ENCODE data around the gene ZDBF2.
"Not testable (repeated sequence)": the region's sequence is repeated elsewhere in the genome, so short reads cannot be mapped to it uniquely, and the experiment has no call there.

ZDBF2 gene

DNA sequence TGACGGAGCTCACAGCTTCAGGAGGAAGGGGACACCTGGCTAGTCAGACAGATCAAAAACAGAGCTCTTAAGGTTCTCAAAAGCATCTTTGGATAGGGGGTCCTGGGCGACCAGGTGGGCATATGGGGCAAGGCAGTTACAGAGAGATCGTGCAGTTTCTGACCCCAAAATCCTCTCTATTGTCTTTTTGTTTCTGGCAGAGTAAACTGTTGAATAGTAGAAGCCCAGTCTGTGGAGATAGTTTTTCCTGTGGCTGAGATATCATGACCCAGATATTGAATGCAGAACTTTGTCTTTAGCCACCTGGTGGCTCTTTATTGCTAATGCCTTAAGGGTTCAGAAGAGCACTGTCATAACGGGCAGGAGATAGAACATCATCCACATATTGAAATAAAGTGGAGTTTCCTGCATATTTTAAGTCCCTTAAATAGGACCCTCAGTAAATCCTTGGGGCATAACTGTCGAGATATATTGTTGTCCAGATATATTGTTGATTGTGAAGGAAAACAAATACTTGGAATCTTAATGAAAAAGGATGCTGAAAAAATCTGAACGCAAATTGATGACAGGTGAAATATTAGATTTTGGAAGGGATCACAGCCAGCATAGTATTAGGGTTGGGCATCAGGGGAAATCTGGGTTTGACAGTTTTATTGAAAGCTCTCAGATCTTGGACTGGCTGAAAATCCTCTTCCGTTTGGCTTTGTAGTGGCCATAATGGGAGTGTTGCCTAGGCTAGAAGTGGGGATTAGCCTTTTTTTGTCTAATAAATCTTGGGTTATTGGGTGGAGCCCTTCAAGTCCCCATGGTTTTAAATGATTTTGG is 14.1 kb upstream of the ZDBF2 start:
- DNase-seq, result no peak

DNA sequence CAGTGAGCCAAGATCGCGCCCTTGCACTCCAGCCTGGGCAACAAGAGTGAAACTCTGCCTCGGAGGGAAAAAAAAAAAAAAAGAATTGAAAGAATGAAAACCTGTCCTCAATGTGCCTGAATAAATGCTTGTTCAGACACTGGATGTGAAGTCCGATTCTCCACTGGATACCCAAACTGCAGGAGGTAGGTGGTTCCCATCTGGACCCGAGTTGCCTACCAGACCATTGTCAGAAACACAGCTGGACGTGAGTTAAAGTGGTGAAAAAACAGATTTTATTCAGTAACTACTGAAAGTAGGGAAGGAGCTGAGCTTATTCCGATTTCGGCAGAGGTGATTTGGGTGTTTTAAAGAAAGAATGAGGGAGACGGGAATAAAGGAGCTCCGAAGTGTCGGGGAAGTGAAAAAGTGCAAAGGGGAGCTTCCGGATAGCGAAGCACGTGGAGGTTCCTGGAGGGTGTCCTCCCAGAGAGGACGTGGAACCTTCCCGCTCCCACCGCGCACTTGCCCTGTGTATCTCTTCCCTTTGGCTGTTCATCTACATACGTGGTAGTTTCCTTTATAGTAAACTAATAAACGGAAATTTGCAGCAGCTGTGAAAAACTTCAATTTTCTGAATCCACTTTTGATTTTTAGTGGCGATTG is 10.4 kb upstream of the ZDBF2 start:
- DNase-seq, result no peak

DNA sequence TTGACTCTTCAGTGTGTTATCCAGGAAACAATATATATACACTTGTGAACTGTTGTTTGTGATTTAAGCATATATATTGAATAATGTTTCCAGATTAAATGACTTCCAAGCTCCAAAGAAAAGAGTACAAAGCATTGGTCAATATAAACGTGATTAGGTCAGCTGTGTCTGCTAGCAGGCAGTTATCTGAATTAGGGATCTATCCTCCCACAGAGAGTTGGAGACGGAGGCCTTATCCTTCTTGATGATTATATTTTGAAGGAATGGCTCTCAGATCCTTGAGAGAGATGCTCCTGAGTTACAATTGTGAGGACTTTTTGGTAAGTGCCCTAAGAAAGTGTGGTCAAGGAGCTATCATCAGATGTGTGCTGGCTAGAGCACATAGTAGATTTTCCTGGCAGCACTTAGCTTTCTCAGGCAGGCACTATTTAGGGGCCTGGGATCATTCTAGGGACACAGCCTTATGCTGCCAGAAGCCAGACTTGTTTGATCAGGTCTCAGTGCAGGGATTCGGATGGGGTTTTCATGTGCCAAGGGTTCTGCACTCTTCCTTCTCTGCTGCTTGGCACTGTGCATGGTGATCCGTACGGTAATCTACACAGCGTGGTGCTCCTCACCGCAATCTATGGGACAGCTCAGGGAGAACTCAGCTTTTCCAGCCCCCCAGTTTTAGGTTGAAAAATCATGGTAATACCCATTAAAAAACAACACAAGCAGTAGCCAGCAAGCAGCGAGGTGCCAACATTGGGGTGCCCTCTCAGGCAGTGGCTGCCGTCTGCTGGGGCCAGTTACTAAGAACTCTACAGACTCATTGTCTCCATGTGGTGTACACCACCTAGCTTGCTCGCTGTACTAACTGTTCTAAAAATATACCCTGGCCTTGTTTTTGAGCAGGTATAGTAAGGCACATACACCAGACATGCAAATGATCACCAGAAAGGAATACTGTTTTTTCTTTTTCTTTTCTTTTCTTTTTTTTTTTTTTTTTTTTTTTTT is 8.0 kb upstream of the ZDBF2 start:
- DNase-seq, result no peak

DNA sequence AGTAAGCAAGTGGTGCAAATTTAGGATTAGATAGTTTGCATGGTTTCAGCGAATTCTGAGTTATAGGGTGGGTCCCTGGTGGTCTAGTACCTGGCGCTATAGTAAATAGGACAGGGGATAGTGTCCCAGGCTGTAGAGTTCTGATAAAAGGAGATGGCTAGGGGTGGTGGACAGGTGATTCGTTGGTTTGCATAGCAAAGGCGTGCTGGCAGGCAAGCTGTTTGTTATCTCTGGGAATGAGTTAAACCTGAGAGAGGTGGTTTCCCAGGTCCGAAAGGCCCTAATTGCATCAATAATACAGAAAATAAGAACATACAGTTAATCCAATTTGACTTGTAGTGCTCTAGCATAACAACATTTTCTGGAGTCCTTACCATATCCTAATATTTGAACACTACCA is 6.9 kb upstream of the ZDBF2 start:
- DNase-seq, result no peak

DNA sequence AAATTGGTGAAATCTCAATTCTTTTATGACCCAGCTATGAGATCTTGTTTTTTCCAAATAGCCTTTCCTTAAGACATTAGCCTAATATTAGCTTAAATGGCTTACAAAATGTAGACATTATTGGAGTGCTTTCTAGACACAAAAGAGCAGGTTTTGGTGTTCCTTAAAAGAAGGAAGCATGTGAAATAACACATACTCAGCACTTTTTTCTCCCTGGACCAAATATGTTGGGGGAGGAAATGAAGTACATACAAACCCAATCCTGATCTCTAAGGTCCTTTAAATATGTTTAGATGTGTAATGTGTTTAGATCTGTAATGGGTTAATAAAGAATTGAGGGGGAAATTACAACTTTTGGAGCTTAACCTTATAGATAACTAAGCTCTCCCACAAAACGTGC is 3.4 kb upstream of the ZDBF2 start:
- no peak for DNase-seq

DNA sequence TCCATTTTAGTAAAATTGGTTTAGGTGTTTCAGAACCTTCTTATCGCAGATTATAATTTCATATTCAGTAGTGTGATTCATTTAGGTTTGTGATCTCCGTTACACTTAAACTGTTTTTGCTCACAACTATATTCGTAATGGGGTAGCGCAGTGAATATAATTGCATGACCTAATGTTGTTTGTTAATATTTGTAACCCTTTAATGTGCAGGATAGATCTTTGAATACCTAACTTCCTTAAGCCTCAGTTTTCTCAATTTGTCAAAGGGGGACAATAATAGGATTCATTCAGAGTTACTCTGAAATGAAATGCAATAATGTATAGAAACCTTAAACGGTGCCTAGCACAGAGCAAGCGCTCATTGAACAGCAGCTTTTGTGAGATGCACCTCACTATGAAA is 558 bp upstream of the ZDBF2 start:
- DNase-seq, result no peak

DNA sequence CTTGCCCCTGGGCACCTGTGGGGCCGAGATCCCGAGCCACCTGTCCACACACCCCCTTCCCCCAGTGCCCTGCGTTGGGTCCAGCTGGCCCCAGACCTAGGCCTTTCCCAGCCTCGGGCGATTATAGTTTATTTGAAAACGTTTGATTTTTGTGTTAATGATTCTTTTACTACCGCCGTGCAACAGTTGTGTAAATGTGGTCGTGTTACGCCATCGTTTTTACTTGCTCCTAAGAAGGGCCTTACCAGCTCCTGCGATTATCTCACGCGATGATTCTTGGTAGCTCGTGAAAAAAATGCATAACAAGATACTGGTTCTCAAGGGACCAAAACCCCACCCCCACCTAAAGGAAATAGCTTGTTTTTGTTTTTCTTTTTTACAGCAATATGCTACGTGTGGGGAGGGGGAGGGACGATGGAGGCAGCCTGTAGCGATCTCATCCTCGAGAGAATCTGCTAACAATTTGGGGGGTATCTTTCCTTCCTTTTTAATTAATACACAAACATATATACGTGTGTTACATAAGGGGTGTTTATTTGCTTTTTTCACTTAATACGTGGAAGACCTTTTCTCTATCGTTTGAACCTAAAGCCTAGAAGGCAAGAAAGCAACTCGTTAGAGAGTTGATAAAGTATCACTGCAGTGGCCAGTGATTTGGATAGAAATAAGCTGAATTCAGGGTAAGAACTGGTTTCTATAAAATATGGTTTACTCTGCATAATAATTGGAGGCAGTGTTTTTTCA is 1.0 kb downstream of the ZDBF2 start:
- no peak for DNase-seq

DNA sequence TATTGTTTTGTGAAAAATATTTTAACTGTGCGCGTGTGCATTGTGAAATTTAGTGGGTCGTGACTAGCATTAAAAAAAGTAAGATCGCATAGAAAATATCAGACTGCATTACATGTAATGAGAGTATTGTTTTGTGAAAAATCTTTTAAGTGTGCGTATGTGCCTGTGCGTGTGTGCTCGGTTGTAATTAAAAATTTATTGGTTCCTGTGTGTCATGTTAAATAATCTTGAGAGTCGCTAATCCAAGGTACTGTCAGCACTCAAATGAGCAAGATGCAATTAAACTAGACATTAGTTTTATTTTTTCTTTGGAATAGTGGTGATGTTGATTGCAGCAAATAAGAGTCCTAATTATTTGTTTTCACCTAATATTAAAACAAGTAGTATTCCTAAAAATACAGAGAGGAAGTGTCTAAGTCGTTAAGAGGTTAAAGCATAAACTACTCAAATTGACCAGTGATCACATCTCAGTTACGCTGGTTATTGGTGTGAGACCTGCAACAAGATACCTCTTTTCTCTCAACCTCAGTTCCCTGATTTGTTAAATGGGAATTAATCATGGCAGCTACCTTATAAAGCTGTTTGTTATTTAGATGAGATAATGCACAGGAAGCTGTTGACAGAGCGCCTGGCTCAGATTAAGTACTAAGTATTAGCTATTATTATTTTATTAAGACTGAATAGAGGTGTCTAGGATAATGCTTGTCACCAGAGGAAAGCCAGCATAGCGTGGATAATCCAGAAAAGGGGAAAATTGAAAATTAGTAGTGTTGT is 1.9 kb downstream of the ZDBF2 start:
- no peak for DNase-seq

DNA sequence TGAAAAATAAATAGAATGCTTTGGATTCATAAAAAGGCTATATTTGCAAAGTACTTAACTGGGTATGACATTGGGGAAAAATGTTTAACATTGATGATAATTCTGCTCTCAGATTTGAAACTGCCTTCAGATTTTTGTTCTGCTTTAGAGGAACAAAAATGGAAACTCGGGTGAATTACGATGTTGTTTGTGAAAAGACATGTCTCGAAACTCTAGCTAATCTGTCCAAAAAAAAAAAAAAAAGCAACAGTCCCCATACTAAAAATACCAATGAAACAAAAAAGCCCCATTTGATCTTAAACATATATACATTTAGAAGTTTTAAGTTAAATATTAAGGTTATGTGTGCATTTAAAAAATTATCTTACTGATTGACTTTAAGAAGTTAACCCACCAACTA is 3.0 kb downstream of the ZDBF2 start:
- no peak for DNase-seq

DNA sequence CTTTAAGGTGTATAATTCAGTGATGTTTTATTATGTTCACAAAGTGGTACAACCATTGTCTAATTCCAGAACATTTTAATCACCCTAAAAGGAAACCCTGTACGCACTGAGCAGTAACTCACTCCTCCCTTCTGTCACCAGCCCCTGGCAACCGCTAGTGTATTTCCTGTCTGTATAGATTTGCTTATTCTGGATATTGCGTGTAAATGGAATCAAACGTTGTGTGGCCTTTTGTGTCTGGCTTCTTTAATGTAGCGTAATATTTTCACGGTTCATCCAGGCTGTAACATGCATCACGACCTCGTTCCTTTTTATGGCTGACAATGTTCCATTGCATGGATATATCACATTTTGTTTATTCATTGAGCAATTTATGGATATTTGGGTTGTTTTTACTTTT is 8.3 kb downstream of the ZDBF2 start:
- no peak for DNase-seq

DNA sequence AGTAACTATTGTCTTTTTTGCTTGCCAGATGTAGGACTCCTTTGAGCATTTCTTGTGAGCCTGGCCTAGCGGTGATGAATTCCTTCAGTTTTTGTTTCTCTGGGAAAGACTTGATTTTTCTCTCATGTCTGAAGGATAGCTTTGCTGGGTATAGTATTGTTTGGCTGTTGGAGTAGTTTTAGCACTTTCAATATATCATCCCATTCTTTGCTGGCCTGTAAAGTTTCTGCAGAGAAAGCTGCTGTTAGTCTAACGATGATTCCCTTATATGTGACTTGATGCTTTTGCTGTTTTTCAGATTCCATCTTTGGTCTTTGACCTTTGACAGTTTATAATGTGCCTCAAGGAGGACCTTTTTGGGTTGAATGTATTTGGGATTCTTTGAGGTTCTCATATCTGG is 12.7 kb downstream of the ZDBF2 start:
- DNase-seq, result no peak

DNA sequence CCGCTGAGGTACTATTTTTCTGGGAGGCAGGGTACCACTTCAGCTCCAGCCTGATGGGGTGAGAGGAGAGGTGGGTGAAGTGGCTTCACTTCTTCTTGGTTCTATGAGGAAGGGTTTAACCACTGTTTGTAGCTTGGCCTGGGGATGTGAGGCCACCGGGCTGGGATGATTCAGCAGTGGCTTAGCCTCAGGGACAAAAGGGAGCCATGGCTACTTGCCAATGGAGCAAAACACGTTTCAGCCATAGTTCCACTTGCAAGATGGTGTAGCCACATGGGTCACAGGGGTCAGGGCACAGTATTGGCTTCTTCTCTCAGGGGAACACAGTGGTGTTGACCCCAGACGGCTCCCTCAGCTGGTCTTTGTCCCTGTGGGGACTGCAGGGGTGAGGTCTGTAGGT is 14.9 kb downstream of the ZDBF2 start:
- DNase-seq, result no peak

DNA sequence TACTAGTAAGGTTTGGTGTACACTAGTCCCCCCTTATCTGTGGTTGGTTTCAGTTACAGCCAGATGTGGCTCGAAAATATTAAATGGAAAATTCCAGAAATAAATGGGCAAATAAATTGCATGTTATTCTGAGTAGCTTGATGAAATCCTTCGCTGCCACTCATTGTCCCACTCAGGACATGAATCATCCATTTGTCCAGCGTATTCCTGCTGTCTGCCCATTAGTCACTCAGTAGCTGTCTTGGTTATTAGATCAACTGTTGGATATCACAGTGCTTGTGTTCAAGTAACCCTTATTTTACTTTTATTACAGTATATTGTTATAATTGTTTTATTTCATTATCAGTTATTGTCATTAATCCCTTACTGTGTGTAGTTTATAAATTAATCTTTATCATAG is 21.7 kb downstream of the ZDBF2 start:
- no peak for DNase-seq

DNA sequence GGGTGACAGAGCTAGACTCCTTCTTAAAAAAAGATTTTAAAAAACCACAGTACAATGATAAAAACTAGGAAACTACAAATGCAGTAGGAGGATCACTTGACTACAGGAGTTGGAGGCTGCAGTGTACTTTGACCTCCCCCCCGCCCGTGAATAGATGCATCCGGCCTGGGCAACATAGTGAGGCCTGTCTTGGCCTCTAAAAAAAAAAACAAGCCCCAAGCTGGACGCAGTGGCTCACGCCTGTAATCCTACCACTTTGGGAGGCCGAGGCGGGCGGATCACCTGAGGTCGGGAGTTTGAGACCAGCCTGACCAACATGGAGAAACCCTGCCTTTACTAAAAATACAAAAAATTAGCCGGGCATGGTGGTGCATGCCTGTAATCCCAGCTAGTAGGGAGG is 25.1 kb downstream of the ZDBF2 start:
- not testable (repeated sequence) for DNase-seq

DNA sequence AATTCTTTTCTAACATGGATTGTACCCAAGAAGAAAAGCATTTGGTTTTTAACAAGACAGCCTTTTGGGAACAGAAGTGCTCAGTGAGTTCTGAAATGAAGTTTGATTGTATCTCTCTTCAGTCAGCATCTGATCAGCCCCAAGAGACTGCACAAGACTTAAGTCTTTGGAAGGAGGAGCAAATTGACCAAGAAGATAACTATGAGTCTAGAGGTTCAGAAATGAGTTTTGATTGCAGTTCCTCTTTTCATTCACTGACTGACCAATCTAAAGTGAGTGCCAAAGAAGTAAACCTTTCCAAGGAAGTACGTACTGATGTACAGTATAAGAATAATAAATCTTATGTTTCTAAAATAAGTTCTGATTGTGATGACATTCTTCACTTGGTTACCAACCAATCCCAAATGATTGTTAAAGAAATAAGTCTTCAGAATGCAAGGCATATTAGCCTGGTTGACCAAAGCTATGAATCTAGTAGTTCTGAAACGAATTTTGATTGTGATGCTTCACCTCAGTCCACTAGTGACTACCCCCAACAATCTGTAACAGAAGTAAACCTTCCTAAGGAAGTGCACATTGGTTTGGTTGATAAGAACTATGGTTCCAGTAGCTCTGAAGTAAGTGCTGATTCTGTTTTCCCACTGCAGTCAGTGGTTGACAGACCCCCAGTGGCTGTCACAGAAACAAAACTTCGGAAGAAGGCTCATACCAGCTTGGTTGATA is 31.2 kb downstream of the ZDBF2 start:
- no peak for DNase-seq

DNA sequence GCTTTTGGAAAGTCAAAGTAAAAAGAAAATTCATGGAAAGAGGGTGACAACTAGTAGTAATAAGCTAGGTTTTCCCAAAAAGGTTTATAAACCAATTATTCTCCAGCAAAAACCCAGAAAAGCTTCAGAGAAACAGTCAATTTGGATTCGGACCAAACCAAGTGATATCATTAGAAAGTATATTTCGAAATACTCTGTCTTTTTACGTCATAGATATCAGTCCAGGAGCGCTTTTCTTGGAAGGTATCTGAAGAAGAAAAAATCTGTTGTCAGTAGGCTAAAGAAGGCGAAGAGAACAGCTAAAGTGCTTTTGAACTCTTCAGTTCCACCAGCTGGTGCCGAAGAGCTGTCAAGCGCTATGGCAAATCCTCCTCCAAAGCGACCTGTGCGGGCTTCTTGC is 36.6 kb downstream of the ZDBF2 start:
- no peak for DNase-seq

DNA sequence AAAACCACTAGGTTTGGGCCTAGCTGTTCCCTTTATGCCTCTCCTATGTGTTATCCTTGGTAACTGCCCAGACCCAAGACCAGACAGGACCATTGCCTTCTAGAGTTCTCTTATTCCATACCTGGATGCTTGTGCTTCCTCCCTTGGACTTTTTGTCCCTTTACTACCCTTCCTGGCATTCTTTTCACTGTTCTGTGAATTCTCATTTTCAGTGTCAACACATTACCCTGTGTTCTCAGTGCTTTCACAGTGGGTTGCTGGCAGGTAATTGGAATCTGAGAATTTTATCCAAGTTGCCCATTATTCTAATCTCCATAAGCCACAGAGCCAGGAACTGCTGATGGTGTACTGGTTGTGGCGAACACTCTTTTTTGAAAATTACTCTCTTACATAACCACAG is 41.7 kb downstream of the ZDBF2 start:
- no peak for DNase-seq

DNA sequence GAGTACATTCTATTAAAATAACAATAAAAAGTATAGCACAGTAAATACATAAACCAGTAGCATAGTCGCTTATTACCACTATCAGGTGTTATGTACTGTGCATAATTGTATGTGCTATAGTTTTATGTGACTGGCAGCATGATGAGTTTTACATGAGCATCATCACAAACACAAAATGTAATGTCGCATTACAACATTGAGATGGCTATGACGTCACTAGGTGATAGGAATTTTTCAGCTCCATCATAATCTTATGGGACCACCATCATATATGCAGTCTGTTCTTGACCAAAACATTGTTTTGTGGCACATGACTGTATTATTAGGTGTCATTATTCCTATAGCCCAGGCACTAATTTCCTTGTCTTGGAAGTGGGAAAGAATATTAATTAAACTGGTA is 48.6 kb downstream of the ZDBF2 start:
- DNase-seq, result no peak

DNA sequence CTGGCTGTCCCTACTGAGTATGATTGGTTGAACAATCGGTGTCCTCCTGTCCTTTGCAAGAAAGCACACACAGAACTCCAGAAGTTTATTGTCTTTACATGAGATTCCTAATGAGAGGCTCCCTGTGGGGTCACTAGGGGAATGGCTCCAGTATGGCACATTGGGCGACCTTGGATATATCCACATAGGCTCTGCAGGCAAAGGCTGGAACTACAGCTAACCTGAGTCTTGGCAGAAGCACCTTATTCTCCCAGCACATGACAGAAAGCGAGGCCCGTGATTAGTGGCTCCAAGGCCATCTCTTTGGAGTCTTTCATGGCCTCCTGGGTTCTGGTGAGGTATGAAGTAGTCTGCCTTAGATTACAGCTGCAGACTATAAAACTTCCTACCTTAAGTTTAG is 49.0 kb downstream of the ZDBF2 start:
- no peak for DNase-seq

DNA sequence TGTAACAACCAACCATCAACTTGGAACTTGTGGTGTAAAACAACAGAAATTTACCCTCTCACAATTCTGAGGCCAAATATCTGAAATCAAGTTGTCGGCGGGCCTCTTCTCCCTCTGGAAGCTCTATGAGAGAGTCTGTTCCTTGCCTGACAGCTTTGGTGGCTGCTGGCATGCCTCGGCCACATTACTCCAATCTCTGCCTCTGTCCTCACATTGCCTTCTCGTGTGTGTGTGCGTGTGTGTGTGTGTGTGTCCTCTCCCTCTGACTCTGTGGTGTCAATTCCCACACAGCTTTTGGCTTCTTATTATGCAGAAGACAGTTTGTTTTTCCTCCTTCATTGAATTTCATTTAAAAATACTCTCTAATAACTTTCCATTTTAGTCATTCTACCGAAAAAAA is 50.4 kb downstream of the ZDBF2 start:
- no peak for DNase-seq

DNA sequence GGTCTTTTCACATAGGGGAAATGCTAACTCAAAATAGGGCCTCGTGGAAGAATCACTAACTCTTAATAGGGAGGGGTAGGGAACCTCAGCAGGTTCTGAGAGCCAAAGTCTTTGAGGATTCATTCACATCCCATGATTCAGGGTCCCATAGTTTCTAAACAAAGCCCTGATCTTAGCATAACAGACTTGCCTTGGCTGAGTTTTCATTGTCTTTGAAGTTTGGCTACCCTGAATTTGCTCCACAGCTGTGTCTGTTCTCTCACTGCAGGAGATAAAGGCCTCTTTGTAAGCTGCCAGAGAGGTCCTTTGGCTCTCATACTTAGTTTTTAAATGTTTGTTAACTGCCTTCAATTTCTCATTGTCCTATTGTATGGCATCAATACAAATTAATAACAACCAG is 54.5 kb downstream of the ZDBF2 start:
- DNase-seq, result no peak
